ENCODE results near the gene GNAL.

GRCh38 chr18:11887328-11888128, 198.5 kb downstream of the GNAL start:
- TF ChIP-seq POLR2A (IDR thresholded peaks at IDR 0.05) (no peak), CTCF (IDR thresholded peaks at IDR 0.05 in 8 of 11, conservative IDR thresholded peaks at IDR 0.05 in 3 of 11) (no peak), POLR2AphosphoS5 (IDR thresholded peaks at IDR 0.05) (no peak)

Measured in spleen (tissue), 7 donors.